ENCODE measurements around the gene PAK4. TPM values are rescaled to one million over a fixed set of nuclear protein-coding genes. Genes with fewer than 3 reads are reported as not detected.

PAK4 gene
- polyA plus RNA-seq, 1 experiment, result 10.4 TPM

DNA sequence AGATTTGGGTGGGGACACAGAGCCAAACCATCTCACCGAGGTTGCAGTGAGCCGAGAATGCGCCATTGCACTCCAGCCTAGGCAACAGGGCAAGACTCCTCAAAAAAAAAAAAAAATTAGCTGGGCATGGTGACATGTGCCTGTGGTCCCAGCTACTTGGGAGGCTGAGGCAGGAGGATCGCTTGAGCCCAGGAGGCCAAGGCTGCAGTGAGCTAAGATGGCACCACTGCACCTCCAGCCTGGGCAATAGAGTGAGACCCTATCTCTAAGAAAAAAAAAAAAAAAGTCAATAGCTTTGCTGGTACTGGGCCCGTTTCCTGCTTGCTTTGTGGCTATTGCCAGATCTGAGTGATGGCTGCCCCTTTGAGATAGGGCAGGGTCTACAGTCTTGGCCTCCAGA, 28.3 kb upstream of the PAK4 start:
- ChIA-PET CTCF (interaction anchor here (0.7 kb wide), 1 partner anchor 123 kb away, joined by 4 read pairs; no protein-coding TSS in a partner anchor), POLR2A (no interaction called here)
- DNase-seq (ENCODE audit: low read depth, low spot score), result no peak

GRCh38 chr19:39097721-39098120, 27.9 kb upstream of the PAK4 start:
- CTCF ChIA-PET, result interaction anchor here (0.7 kb wide), 1 partner anchor 123 kb away, joined by 4 read pairs; no protein-coding TSS in a partner anchor
- no peak for DNase-seq (ENCODE audit: low read depth, low spot score)
- POLR2A ChIA-PET, result no interaction called here
- Histone ChIP-seq H3K4me3 (ENCODE audit: low read depth, low read length) (no peak overlapping the region), H3K9me3 (ENCODE audit: control insufficient read depth, insufficient read depth, low read length) (no peaks in the 10 kb centered on the region), H3K27ac (ENCODE audit: low read depth, low read length) (no peak overlapping the region), H3K27me3 (ENCODE audit: control insufficient read depth, insufficient read depth, low read length) (peaks cover 19% of the 10 kb centered on the region)
- TF ChIP-seq, protein P1, sequence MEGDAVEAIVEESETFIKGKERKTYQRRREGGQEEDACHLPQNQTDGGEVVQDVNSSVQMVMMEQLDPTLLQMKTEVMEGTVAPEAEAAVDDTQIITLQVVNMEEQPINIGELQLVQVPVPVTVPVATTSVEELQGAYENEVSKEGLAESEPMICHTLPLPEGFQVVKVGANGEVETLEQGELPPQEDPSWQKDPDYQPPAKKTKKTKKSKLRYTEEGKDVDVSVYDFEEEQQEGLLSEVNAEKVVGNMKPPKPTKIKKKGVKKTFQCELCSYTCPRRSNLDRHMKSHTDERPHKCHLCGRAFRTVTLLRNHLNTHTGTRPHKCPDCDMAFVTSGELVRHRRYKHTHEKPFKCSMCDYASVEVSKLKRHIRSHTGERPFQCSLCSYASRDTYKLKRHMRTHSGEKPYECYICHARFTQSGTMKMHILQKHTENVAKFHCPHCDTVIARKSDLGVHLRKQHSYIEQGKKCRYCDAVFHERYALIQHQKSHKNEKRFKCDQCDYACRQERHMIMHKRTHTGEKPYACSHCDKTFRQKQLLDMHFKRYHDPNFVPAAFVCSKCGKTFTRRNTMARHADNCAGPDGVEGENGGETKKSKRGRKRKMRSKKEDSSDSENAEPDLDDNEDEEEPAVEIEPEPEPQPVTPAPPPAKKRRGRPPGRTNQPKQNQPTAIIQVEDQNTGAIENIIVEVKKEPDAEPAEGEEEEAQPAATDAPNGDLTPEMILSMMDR (IDR thresholded peaks at IDR 0.05; ENCODE audit: low read depth, low read length), result no peak

More for the DNA sequence above, 28.3 kb upstream of the PAK4 start:
- no peaks in the 10 kb centered on the region for H3K9me3 ChIP-seq (ENCODE audit: control insufficient read depth, insufficient read depth, low read length)
- H3K27me3 ChIP-seq (ENCODE audit: control insufficient read depth, insufficient read depth, low read length), result peaks cover 19% of the 10 kb centered on the region
- TF ChIP-seq, protein P1 (IDR thresholded peaks at IDR 0.05; ENCODE audit: low read depth, low read length), result no peak
- no peak overlapping the region for H3K27ac ChIP-seq (ENCODE audit: low read depth, low read length)
- no peak overlapping the region for H3K4me3 ChIP-seq (ENCODE audit: low read depth, low read length)

- no peak overlapping the region for H3K27ac ChIP-seq (ENCODE audit: low read depth, low read length)
- no peaks in the 10 kb centered on the region for H3K9me3 ChIP-seq (ENCODE audit: control insufficient read depth, insufficient read depth, low read length)
- ChIA-PET POLR2A (no interaction called here), CTCF (interaction anchor here (0.7 kb wide), 1 partner anchor 219 kb away, joined by 7 read pairs; no protein-coding TSS in a partner anchor)
- no peak overlapping the region for H3K4me3 ChIP-seq (ENCODE audit: low read depth, low read length)
- DNase-seq (ENCODE audit: low read depth, low spot score), result no peak
- TF ChIP-seq, protein P1 (IDR thresholded peaks at IDR 0.05; ENCODE audit: low read depth, low read length), result no peak
- H3K27me3 ChIP-seq (ENCODE audit: control insufficient read depth, insufficient read depth, low read length), result peaks cover 19% of the 10 kb centered on the region
These were observed 27.0 kb upstream of the PAK4 start for GRCh38 chr19:39098365-39099269.

GRCh38 chr19:39099341-39099740, 26.2 kb upstream of the PAK4 start:
- TF ChIP-seq, protein P1 (IDR thresholded peaks at IDR 0.05; ENCODE audit: low read depth, low read length), result no peak
- ChIA-PET POLR2A (no interaction called here), CTCF (no interaction called here)
- peaks cover 19% of the 10 kb centered on the region for H3K27me3 ChIP-seq (ENCODE audit: control insufficient read depth, insufficient read depth, low read length)
- H3K4me3 ChIP-seq (ENCODE audit: low read depth, low read length), result no peak overlapping the region
- no peak for DNase-seq (ENCODE audit: low read depth, low spot score)
- no peak overlapping the region for H3K27ac ChIP-seq (ENCODE audit: low read depth, low read length)
- H3K9me3 ChIP-seq (ENCODE audit: control insufficient read depth, insufficient read depth, low read length), result no peaks in the 10 kb centered on the region

DNA sequence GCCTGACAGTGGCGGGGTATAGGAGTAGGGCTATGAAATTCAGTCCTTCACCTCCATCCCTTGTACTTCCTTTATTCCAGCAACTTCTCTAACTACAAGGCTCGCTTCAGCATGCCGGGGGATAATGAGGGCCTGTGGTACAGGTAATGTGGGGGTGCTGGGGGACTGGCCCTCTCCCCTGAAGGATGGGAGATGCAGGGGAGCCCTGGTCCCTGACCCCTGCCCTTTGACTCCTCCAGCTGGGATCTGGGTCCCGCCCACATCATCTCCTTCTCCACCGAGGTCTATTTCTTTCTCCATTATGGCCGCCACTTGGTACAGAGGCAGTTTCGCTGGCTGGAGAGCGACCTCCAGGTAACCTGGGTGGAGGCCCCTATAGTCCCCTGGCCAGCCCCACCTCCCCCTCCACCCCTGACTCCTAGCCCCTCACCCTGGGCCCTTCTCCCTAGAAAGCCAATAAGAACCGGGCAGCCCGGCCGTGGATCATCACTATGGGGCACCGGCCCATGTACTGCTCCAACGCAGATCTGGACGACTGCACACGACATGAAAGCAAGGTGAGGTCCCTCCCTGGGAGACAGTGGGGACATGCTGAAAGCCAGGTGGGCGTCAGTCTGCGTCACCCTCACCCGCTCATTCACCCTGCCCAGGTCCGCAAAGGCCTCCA, 25.0 kb upstream of the PAK4 start:
- Histone ChIP-seq H3K27ac (ENCODE audit: low read depth, low read length) (no peak overlapping the region), H3K4me3 (ENCODE audit: low read depth, low read length) (no peak overlapping the region), H3K9me3 (ENCODE audit: control insufficient read depth, insufficient read depth, low read length) (no peaks in the 10 kb centered on the region), H3K27me3 (ENCODE audit: control insufficient read depth, insufficient read depth, low read length) (peaks cover 16% of the 10 kb centered on the region)
- ChIA-PET POLR2A (no interaction called here), CTCF (no interaction called here)
- TF ChIP-seq, protein P1 (IDR thresholded peaks at IDR 0.05; ENCODE audit: low read depth, low read length), result no peak
- no peak for DNase-seq (ENCODE audit: low read depth, low spot score)

Measured in AG04450 (cell line).